Spleen (tissue), 11 donors: ENCODE data around the gene KIAA1217. TPM values are rescaled to one million over a fixed set of nuclear protein-coding genes. Genes with fewer than 3 reads are reported as not detected.

Experiments used
- DNase-seq: peaks from one replicate; pipeline ENCODE4 v3.0.0-alpha.2; 2020
- H3K27ac ChIP-seq, 8 donors: fragments of 200-600 bp; sonication (generic) in 7 of 8; 1 replicate in 4 of 8; 2 replicates in 4 of 8; pipeline versions ENCODE4 v1.5.0 to v1.8.0; 2016 to 2021; ENCODE audit warnings: inconsistent platforms in 4 of 8, mild to moderate bottlenecking in 4 of 8, moderate library complexity in 1 of 8
- H3K27me3 ChIP-seq, 7 donors: fragments of 200-600 bp; sonication (generic) in 6 of 7; replicated peaks in 1 of 7; 1 replicate in 4 of 7; 2 replicates in 3 of 7; pipeline versions ENCODE4 v1.5.0 to v1.8.0; 2016 to 2021; ENCODE audit warnings: inconsistent platforms in 3 of 7, mild to moderate bottlenecking in 1 of 7
- H3K36me3 ChIP-seq, 6 donors: fragments of 200-600 bp; sonication (generic) in 5 of 6; 1 replicate in 4 of 6; 2 replicates in 2 of 6; pipeline versions ENCODE4 v1.5.0 to v1.8.0; 2016 to 2021; ENCODE audit warnings: inconsistent platforms in 2 of 6
- H3K4me1 ChIP-seq, 6 donors: fragments of 200-600 bp; sonication (generic) in 5 of 6; 1 replicate in 3 of 6; 2 replicates in 3 of 6; pipeline versions ENCODE4 v1.5.0 to v1.8.0; 2016 to 2021; ENCODE audit warnings: inconsistent platforms in 3 of 6
- H3K4me3 ChIP-seq, 8 donors: fragments of 200-600 bp; sonication (generic) in 7 of 8; 1 replicate in 4 of 8; 2 replicates in 4 of 8; pipeline versions ENCODE4 v1.5.0 to v1.8.0; 2016 to 2021; ENCODE audit warnings: inconsistent platforms in 4 of 8, mild to moderate bottlenecking in 4 of 8, moderate library complexity in 2 of 8
- H3K9me3 ChIP-seq, 8 donors: fragments of 200-600 bp; sonication (generic) in 7 of 8; 1 replicate in 4 of 8; 2 replicates in 4 of 8; pipeline versions ENCODE4 v1.5.0 to v1.8.0; 2016 to 2021; ENCODE audit warnings: inconsistent platforms in 4 of 8
- CTCF ChIP-seq, 11 experiments: fragments of 200-600 bp in 7 of 11; fragments of 450-650 bp in 4 of 11; sonication (generic) in 4 of 11; IDR thresholded peaks in 8 of 11; conservative IDR thresholded peaks in 3 of 11; 1 replicate in 7 of 11; 2 replicates in 4 of 11; pipeline versions ENCODE4 v1.4.0 to v1.8.0; 2016 to 2021; ENCODE audit warnings: antibody characterized with exemption in 11 of 11, inconsistent platforms in 4 of 11, mild to moderate bottlenecking in 1 of 11
- POLR2A ChIP-seq, 3 donors: fragments of 450-650 bp; IDR thresholded peaks; one replicate each; pipeline ENCODE4 v1.5.1; 2017; ENCODE audit warnings: antibody characterized with exemption in 3 of 3, mild to moderate bottlenecking in 1 of 3
- POLR2AphosphoS5 ChIP-seq, 3 donors: sonication (generic); formaldehyde crosslinking; IDR thresholded peaks; one replicate each; pipeline ENCODE4 v1.5.1; 2017; ENCODE audit warnings: antibody characterized with exemption in 3 of 3
- WGBS, 5 donors: extraction: QIAGEN DNeasy Blood & Tissue Kit in 3 of 5; methylation state at CpG; one replicate each; pipeline versions ENCODE4 v1.1.5 to v1.1.7; 2013 to 2018; 5-methylcytosine and 5-hydroxymethylcytosine counted together
- intact Hi-C: fragments of 100-400 bp; cut with DNase I; formaldehyde crosslinking; loops from one replicate; pipeline ENCODE4 v1.15.0; 2023; ENCODE audit warnings: low total_unique reads
- polyA plus RNA-seq, 3 donors: library from polyadenylated mRNA; stranded (reverse); fragments of 200-250 nt; gene quantifications; one replicate each; pipeline ENCODE4 v1.2.1, GENCODE V29; 2013
- total RNA-seq, 7 donors: library from RNA; depleted of rRNA in 3 of 7; stranded (reverse); fragments of >200 nt in 3 of 7; fragmentation: NEBNext Ultra II Directional in 4 of 7; extraction: Animal tissue kit (Norgen Biotek cat#: 25700) in 4 of 7; gene quantifications; one replicate each; pipeline versions ENCODE4 v1.1.0 to v1.2.1, GENCODE V29; 2016 to 2021
- donor health status: healthy with polysubstance abuse.
- donor health status: DM: no; HTN: no; CAD: no; lungs with moderate emphysema.
- donor health status: DM: no; HTN: no; CAD: no.
- donor health status: Bipolar disorder and iron deficiency.
- donor health status: healthy.
- donor health status: DM: no; HTN: no; CAD: no.
- donor health status: DM: yes; HTN: yes; CAD: no.

The KIAA1217 gene
- total and polyA plus RNA-seq, 10 donors = 2.2 to 40.7 (median 21.4) TPM

DNA sequence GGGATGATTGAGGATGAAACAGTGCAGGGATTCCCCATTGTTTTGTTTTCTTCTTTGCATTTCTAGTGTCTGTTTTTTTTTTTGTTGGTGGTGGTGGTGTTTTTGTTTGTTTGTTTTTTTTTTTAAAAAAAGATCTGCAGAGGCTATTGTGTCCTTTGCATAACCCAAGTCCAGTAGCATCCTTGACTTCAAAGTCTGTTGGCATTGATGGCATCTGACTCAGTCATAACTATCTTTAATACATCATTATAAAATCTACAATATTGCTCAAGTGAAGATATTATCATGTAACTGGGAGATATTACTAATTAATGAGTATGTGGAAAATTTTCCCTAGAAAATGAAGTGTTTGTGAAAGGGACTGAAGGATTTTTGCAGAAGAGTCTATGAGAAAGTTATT is 70.2 kb downstream of the KIAA1217 start:
- Histone ChIP-seq H3K4me3 (no peak overlapping the region), H3K27me3 (no peaks in the 10 kb centered on the region), H3K9me3 (peaks cover 0 to 41% (median 22%) of the 10 kb centered on the region in 8 donors), H3K4me1 (no peaks in the 10 kb centered on the region), H3K27ac (no peak overlapping the region), H3K36me3 (no peaks in the 10 kb centered on the region)
- intact Hi-C loops = no loop called here
- no peak for DNase-seq
- TF ChIP-seq CTCF (IDR thresholded peaks at IDR 0.05 in 8 of 11, conservative IDR thresholded peaks at IDR 0.05 in 3 of 11) = no peak
- TF ChIP-seq POLR2AphosphoS5 (IDR thresholded peaks at IDR 0.05) = no peak
- no peak for TF ChIP-seq POLR2A (IDR thresholded peaks at IDR 0.05)

DNA sequence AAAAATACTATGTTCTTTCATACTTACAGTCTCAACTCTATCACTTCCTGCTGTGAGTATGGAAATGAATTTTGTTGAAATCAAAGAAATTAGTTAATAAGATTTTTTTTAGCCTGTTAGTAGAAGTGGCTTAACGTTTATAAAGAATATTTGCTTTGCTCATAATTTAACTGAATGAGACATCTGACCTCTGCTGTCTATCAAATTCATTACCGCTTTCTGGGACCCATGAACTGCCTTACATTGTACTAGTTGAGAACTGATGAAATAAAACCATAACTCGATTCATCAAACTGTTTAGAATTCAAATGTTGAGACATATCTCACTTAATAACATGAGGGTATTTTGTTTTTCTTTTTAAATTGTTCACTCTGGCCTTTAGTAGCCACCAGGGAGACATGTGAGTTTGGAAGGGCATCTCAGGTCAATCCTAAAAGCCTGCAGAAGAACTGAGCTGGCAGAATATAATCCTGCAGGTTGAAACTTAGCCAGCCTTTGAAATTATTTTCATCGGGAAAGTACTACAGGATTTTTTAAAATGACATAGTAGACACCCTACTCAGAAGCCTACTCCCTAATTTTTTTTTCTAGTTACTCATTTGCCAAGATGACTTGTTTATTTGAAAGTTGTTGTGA is 78.7 kb downstream of the KIAA1217 start:
- H3K4me3 ChIP-seq = no peak overlapping the region
- intact Hi-C loops = no loop called here
- H3K27ac ChIP-seq = no peak overlapping the region
- H3K9me3 ChIP-seq = peaks cover 0 to 21% (median 3%) of the 10 kb centered on the region in 8 donors
- 59 to 71% (median 61%) methylated on average over 4 of the region's 4 CpGs for WGBS, 5 donors
- no peaks in the 10 kb centered on the region for H3K27me3 ChIP-seq
- H3K36me3 ChIP-seq = no peaks in the 10 kb centered on the region
- DNase-seq = no peak
- TF ChIP-seq POLR2AphosphoS5 (IDR thresholded peaks at IDR 0.05) (no peak), CTCF (IDR thresholded peaks at IDR 0.05 in 8 of 11, conservative IDR thresholded peaks at IDR 0.05 in 3 of 11) (no peak), POLR2A (IDR thresholded peaks at IDR 0.05) (no peak)
- H3K4me1 ChIP-seq = no peaks in the 10 kb centered on the region

- Histone ChIP-seq H3K4me1 (peaks cover 0 to 5% (median 0%) of the 10 kb centered on the region in 6 donors), H3K4me3 (no peak overlapping the region), H3K27me3 (no peaks in the 10 kb centered on the region), H3K9me3 (peaks cover 0 to 20% (median 3%) of the 10 kb centered on the region in 8 donors), H3K27ac (no peak overlapping the region), H3K36me3 (no peaks in the 10 kb centered on the region)
- TF ChIP-seq POLR2A (IDR thresholded peaks at IDR 0.05) = no peak
- TF ChIP-seq POLR2AphosphoS5 (IDR thresholded peaks at IDR 0.05) = no peak
- TF ChIP-seq CTCF (IDR thresholded peaks at IDR 0.05 in 8 of 11, conservative IDR thresholded peaks at IDR 0.05 in 3 of 11) = no peak
- WGBS, 5 donors = 65 to 96% (median 81%) methylated on average over 1 of the region's 1 CpG
- DNase-seq = no peak
- intact Hi-C loops = no loop called here
Measured at GRCh38 chr10:24288581-24288980, 79.6 kb downstream of the KIAA1217 start.

DNA sequence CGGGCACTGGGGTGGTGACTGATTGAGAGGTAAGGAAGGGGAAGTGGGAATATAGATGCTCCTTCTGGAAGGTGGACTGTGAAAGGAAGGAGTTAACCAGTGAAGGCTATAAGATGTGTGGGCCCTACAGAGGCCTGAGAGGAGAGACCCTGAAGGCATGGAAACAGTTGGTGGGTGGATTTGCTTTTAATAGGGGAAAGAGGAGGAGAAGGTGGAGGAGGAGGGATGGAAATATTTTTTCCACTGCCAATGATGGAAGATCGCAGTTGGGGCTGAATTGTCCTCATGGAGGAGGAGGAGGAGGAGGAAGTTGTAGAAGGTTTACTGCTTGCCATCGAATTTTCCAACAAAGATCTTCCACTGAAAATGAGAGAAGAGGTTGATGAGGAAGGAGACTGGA is 80.3 kb downstream of the KIAA1217 start:
- TF ChIP-seq POLR2A (IDR thresholded peaks at IDR 0.05) (no peak), POLR2AphosphoS5 (IDR thresholded peaks at IDR 0.05) (no peak), CTCF (IDR thresholded peaks at IDR 0.05 in 8 of 11, conservative IDR thresholded peaks at IDR 0.05 in 3 of 11) (no peak)
- intact Hi-C loops = no loop called here
- H3K27me3 ChIP-seq = no peaks in the 10 kb centered on the region
- H3K4me1 ChIP-seq = peaks cover 0 to 6% (median 0%) of the 10 kb centered on the region in 6 donors
- no peak overlapping the region for H3K4me3 ChIP-seq
- peaks cover 0 to 14% (median under 1%) of the 10 kb centered on the region in 8 donors for H3K9me3 ChIP-seq
- no peak for DNase-seq
- no peak overlapping the region for H3K27ac ChIP-seq
- no peaks in the 10 kb centered on the region for H3K36me3 ChIP-seq
- WGBS, 5 donors = 68 to 88% (median 79%) methylated on average over 3 of the region's 3 CpGs
